ENCODE results near the gene SPO11. TPM values are rescaled to one million over a fixed set of nuclear protein-coding genes. Genes with fewer than 3 reads are reported as not detected.

Gene SPO11
- total and polyA plus RNA-seq, 3 experiments from 2014 or later, result not detected

DNA sequence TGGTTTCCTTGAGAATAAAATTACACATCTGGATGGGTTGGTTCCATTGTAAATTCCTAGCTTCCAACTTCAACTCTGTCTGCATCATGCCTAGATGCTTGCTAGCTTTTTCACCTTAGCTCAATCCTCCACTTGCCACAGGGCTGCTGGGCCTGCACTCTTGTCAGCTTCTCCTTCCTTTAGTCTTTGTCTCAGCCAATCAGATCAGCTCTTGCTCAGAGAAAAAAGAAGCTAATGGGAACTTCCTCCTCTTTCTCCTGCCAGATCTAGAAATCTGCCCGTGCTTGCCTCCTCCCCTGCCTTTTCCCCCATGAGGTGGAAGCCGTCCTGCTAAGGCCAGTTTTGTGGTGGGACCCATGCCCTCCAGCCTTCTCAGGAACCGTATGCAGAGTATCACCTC is 40.0 kb downstream of the SPO11 start:
- peaks cover 71% of the 10 kb centered on the region for H3K36me3 ChIP-seq (ENCODE audit: insufficient read depth, low read length)
- Mint-ChIP-seq H3K27ac (peak overlapping the region in 1 of 8 donors; percentile 90), H3K4me1 (peaks cover 0 to 9% (median 3%) of the 10 kb centered on the region in 3 donors), H3K9me3 (no peaks in the 10 kb centered on the region), H3K4me3 (no peak overlapping the region), H3K36me3 (peaks cover 17 to 95% (median 57%) of the 10 kb centered on the region in 3 donors), H3K27me3 (no peaks in the 10 kb centered on the region)
- H3K9me3 ChIP-seq (ENCODE audit: low read length), result no peaks in the 10 kb centered on the region
- H3K27me3 ChIP-seq (ENCODE audit: insufficient read depth, low read length, poor library complexity, severe bottlenecking), result no peaks in the 10 kb centered on the region
- H3K4me1 ChIP-seq (ENCODE audit: insufficient read depth, low read length), result peaks cover 6% of the 10 kb centered on the region
- no peak for DNase-seq
- CTCF ChIA-PET, result no interaction called here
- no peak overlapping the region for H3K27ac ChIP-seq (ENCODE audit: low read depth, low read length)
- no peak overlapping the region for H3K4me3 ChIP-seq (ENCODE audit: low read length)
- POLR2A ChIA-PET, result no interaction called here

DNA sequence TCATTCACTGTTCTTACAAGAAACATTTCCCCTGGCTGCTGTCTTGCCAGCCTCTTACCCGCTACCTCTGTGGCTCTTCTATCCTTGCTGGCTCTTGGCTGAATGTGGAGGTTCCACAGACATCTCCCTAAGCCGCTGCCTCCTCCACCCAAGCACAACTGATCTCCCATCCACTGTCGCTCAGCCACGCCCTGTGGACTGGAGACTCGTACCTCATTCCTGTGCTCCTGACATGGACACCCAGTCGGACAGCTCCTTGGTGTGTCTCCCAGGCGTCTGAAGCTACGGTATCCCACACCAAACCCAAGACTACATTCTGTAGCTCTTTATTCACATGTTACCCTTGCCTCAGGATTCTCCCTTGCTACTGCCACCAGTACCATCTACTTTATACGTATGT is 40.7 kb downstream of the SPO11 start:
- Mint-ChIP-seq H3K27ac (peak overlapping the region in 1 of 8 donors; percentile 24), H3K9me3 (no peaks in the 10 kb centered on the region), H3K4me3 (no peak overlapping the region), H3K36me3 (peaks cover 17 to 97% (median 58%) of the 10 kb centered on the region in 3 donors), H3K27me3 (no peaks in the 10 kb centered on the region), H3K4me1 (peaks cover under 1 to 13% (median 3%) of the 10 kb centered on the region in 3 donors)
- Histone ChIP-seq H3K9me3 (ENCODE audit: low read length) (no peaks in the 10 kb centered on the region), H3K4me3 (ENCODE audit: low read length) (no peak overlapping the region), H3K27me3 (ENCODE audit: insufficient read depth, low read length, poor library complexity, severe bottlenecking) (no peaks in the 10 kb centered on the region), H3K36me3 (ENCODE audit: insufficient read depth, low read length) (peaks cover 78% of the 10 kb centered on the region), H3K27ac (ENCODE audit: low read depth, low read length) (no peak overlapping the region), H3K4me1 (ENCODE audit: insufficient read depth, low read length) (peaks cover 9% of the 10 kb centered on the region)
- no peak for DNase-seq
- POLR2A ChIA-PET, result no interaction called here
- CTCF ChIA-PET, result interaction anchor here (1.6 kb wide), 1 partner anchor 11 kb away, joined by 3 read pairs; no protein-coding TSS in a partner anchor

DNA sequence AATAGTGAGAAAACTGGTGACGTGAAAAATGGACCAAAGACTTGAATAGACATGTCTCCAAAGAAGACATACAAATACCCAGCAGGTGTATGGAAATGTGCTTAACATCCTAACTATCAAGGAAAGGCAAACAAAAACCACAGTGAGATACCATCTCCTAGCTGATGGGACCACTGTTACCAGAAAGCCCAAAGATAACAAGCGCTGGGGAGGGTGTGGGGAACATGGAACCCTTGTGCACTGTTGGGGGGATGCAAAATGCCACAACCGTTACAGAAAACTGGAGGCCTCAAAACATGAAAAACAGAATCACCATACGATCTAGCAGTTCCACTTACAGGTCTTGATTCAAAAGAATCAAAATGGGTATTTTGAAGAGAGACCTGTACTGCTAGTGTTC is 41.8 kb downstream of the SPO11 start:
- H3K36me3 Mint-ChIP-seq, result peaks cover 12 to 98% (median 56%) of the 10 kb centered on the region in 3 donors
- Histone ChIP-seq H3K27me3 (ENCODE audit: insufficient read depth, low read length, poor library complexity, severe bottlenecking) (no peaks in the 10 kb centered on the region), H3K4me3 (ENCODE audit: low read length) (no peak overlapping the region), H3K36me3 (ENCODE audit: insufficient read depth, low read length) (peaks cover 78% of the 10 kb centered on the region), H3K27ac (ENCODE audit: low read depth, low read length) (no peak overlapping the region), H3K9me3 (ENCODE audit: low read length) (no peaks in the 10 kb centered on the region), H3K4me1 (ENCODE audit: insufficient read depth, low read length) (peaks cover 9% of the 10 kb centered on the region)
- ChIA-PET POLR2A (no interaction called here), CTCF (interaction anchor here (1.6 kb wide), 1 partner anchor 10 kb away, joined by 3 read pairs; no protein-coding TSS in a partner anchor)
- DNase-seq, result no peak
- no peak overlapping the region for H3K4me3 Mint-ChIP-seq
- peaks cover 2 to 16% (median 3%) of the 10 kb centered on the region in 3 donors for H3K4me1 Mint-ChIP-seq
- H3K9me3 Mint-ChIP-seq, result no peaks in the 10 kb centered on the region
- H3K27ac Mint-ChIP-seq, result peak overlapping the region in 1 of 8 donors; percentile 46
- no peaks in the 10 kb centered on the region for H3K27me3 Mint-ChIP-seq

DNA sequence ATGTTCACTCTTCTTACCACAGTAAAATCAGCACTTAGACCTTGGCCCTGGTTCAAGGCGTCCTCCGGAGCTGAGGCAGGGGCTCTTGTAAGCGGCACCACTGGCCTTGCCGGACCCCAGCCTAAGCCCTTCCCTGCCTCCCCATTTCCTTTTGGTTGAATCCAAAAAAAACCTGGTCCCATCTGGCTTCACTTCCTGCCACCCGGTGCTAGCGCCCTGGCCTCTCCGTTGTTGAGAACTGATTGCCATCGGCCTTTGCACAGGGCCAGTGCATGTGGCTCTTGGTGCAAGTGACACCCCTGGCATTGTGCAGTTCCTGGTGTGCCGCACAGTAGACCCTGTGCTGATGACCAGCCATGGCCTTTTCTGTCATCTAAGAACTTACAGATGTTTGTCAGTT is 42.6 kb downstream of the SPO11 start:
- no peaks in the 10 kb centered on the region for H3K27me3 ChIP-seq (ENCODE audit: insufficient read depth, low read length, poor library complexity, severe bottlenecking)
- CTCF ChIA-PET, result no interaction called here
- no peak overlapping the region for H3K27ac ChIP-seq (ENCODE audit: low read depth, low read length)
- no peak overlapping the region for H3K27ac Mint-ChIP-seq
- H3K4me1 Mint-ChIP-seq, result peaks cover 2 to 16% (median 3%) of the 10 kb centered on the region in 3 donors
- H3K4me1 ChIP-seq (ENCODE audit: insufficient read depth, low read length), result peaks cover 9% of the 10 kb centered on the region
- H3K4me3 Mint-ChIP-seq, result no peak overlapping the region
- no peak for DNase-seq
- no peaks in the 10 kb centered on the region for H3K27me3 Mint-ChIP-seq
- no peak overlapping the region for H3K4me3 ChIP-seq (ENCODE audit: low read length)
- peaks cover 77% of the 10 kb centered on the region for H3K36me3 ChIP-seq (ENCODE audit: insufficient read depth, low read length)
- H3K9me3 ChIP-seq (ENCODE audit: low read length), result no peaks in the 10 kb centered on the region
- POLR2A ChIA-PET, result no interaction called here
- no peaks in the 10 kb centered on the region for H3K9me3 Mint-ChIP-seq
- H3K36me3 Mint-ChIP-seq, result peaks cover 12 to 97% (median 53%) of the 10 kb centered on the region in 3 donors

DNA sequence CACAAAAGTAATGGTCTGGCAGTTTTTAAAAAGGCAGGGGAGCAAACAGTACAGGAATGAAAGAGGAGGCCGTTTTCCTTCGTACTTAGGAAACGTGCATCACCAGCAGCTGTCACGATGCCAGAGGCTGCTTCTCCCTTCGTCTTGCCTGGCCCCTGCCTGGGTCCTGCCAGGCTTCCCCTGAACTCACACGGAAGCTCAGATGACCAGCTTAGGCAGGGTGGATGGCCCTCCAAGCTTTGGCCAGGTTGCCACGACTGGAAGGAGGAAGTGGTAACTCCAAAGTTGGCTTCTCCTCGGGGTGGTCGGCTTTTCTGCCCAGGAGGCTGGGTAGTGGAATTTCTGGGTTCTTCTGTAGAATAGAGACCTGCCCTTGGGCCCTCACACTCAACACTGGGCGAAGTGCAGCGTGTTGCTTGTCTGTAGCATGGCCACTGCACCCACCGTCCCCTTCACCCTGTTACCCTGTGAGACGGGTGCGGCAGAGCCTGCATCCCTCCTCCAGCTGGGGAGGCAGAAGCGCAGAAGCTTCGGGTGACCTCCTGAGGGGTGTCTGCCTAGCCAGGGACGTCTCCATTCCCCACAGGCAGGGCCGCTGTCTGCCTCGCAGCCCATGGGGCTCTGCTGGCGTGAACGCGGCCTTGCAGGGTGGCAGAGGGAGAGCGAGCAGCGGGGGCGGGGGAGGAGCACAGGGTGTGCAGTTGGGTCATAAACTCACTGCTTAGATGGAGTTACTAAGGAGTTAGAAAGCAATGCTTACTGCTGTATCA is 43.2 kb downstream of the SPO11 start:
- Histone ChIP-seq H3K4me1 (ENCODE audit: insufficient read depth, low read length) (peaks cover 9% of the 10 kb centered on the region), H3K4me3 (ENCODE audit: low read length) (no peak overlapping the region), H3K27me3 (ENCODE audit: insufficient read depth, low read length, poor library complexity, severe bottlenecking) (no peaks in the 10 kb centered on the region), H3K36me3 (ENCODE audit: insufficient read depth, low read length) (peaks cover 78% of the 10 kb centered on the region), H3K27ac (ENCODE audit: low read depth, low read length) (no peak overlapping the region), H3K9me3 (ENCODE audit: low read length) (no peaks in the 10 kb centered on the region)
- Mint-ChIP-seq H3K27me3 (no peaks in the 10 kb centered on the region), H3K4me3 (no peak overlapping the region), H3K27ac (peak overlapping the region in 2 of 8 donors; percentile 9 to 26), H3K4me1 (peaks cover 2 to 16% (median 3%) of the 10 kb centered on the region in 3 donors), H3K9me3 (no peaks in the 10 kb centered on the region), H3K36me3 (peaks cover 12 to 98% (median 55%) of the 10 kb centered on the region in 3 donors)
- DNase-seq, result no peak
- ChIA-PET CTCF (interaction anchor here (1.1 kb wide), 1 partner anchor 17 kb away, joined by 3 read pairs; no protein-coding TSS in a partner anchor), POLR2A (no interaction called here)

DNA sequence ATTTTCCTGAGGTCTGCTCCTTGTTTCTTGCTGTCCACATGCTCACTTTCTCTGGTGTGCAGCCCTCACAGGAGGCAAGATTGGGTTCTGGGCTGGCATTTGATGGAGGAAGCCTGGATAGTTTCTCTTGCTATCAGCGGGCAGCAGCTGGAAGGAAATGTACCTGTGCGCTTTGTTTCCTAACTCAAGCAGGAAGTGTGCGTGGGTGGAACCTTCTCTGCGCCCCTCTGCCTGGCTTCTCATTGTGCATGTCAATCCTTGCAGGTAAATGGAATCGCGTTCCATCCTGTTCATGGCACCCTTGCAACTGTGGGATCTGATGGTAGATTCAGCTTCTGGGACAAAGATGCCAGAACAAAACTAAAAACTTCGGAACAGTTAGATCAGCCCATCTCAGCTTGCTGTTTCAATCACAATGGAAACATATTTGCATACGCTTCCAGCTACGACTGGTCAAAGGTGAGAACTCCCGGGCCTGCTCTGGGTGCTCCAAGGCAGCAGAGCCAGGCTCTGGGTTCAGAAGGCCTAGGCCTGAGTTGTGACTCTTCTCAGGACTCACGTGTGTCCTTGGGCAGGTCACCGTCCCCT is 44.8 kb downstream of the SPO11 start:
- H3K4me3 Mint-ChIP-seq, result no peak overlapping the region
- no peak overlapping the region for H3K4me3 ChIP-seq (ENCODE audit: low read length)
- H3K36me3 ChIP-seq (ENCODE audit: insufficient read depth, low read length), result peaks cover 82% of the 10 kb centered on the region
- H3K36me3 Mint-ChIP-seq, result peaks cover 7 to 97% (median 46%) of the 10 kb centered on the region in 3 donors
- H3K9me3 ChIP-seq (ENCODE audit: low read length), result no peaks in the 10 kb centered on the region
- H3K9me3 Mint-ChIP-seq, result no peaks in the 10 kb centered on the region
- H3K27me3 ChIP-seq (ENCODE audit: insufficient read depth, low read length, poor library complexity, severe bottlenecking), result no peaks in the 10 kb centered on the region
- H3K27ac ChIP-seq (ENCODE audit: low read depth, low read length), result no peak overlapping the region
- peak overlapping the region in 2 of 8 donors; percentile 14 to 68 for H3K27ac Mint-ChIP-seq
- H3K4me1 Mint-ChIP-seq, result peaks cover 2 to 20% (median 10%) of the 10 kb centered on the region in 3 donors
- CTCF ChIA-PET, result no interaction called here
- POLR2A ChIA-PET, result no interaction called here
- DNase-seq, result peak in 1 of 5 donors; percentile 25
- no peaks in the 10 kb centered on the region for H3K27me3 Mint-ChIP-seq
- peaks cover 9% of the 10 kb centered on the region for H3K4me1 ChIP-seq (ENCODE audit: insufficient read depth, low read length)

DNA sequence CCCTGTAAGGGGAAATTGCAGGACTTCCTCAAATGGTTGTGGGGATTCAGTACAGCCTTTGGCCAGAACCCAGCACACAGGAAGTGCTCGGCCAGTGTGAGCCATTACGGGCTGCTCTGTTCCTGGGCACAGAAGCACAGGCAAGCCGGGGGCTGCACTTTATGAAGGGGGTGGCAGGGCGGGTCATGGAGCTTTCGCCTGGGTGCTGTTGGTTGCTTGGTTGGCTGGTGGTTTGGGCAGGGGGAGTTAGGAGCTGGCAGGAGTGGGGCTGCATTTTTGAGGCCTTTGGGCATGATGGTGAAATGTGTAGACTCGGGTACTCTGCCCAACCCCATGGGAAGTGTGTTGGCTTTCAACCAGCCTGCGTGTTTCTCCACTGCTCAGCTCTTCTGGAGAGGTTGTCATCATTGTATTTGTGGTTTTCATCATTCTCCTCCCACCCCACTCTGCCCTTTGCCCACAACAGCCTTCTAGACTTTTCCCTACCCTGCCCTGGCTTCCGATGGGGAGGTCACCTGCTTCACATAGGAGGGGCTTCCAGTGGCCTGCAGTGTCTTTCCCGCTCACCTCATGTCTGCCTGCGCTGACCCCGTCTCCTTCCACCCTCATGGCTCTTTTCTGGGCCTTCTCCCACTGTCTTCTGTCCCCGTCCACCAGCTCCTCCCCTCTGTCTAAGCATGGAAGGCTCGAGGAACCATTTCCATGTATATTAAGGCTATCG is 45.5 kb downstream of the SPO11 start:
- Mint-ChIP-seq H3K36me3 (peaks cover 5 to 96% (median 40%) of the 10 kb centered on the region in 3 donors), H3K4me1 (peaks cover 2 to 24% (median 17%) of the 10 kb centered on the region in 3 donors), H3K27me3 (no peaks in the 10 kb centered on the region), H3K27ac (peak overlapping the region in 3 of 8 donors; percentile 70 to 80 (median 78)), H3K4me3 (no peak overlapping the region), H3K9me3 (no peaks in the 10 kb centered on the region)
- DNase-seq, result no peak
- H3K27ac ChIP-seq (ENCODE audit: low read depth, low read length), result no peak overlapping the region
- H3K4me1 ChIP-seq (ENCODE audit: insufficient read depth, low read length), result peaks cover 9% of the 10 kb centered on the region
- peaks cover 79% of the 10 kb centered on the region for H3K36me3 ChIP-seq (ENCODE audit: insufficient read depth, low read length)
- H3K4me3 ChIP-seq (ENCODE audit: low read length), result no peak overlapping the region
- ChIA-PET CTCF (interaction anchor here (1.3 kb wide), 1 partner anchor 120 kb away, joined by 4 read pairs; no protein-coding TSS in a partner anchor), POLR2A (no interaction called here)
- no peaks in the 10 kb centered on the region for H3K27me3 ChIP-seq (ENCODE audit: insufficient read depth, low read length, poor library complexity, severe bottlenecking)
- no peaks in the 10 kb centered on the region for H3K9me3 ChIP-seq (ENCODE audit: low read length)
